Osteoblast (primary cell): ENCODE results near the gene SLC6A6. TPM values are rescaled to one million over a fixed set of nuclear protein-coding genes. Genes with fewer than 3 reads are reported as not detected.

Experiments
- DNase-seq: peaks from one replicate; pipeline ENCODE4 v3.0.0; 2011; ENCODE audit warnings: low spot score, mixed read lengths; ENCODE audit not compliant: insufficient read length; ENCODE audit errors: missing footprints
- H2AFZ ChIP-seq: 2 replicates; pipeline ENCODE4 v1.6.0; 2011; ENCODE audit warnings: mild to moderate bottlenecking, low read length
- H3K27ac ChIP-seq: 2 replicates; pipeline ENCODE4 v1.5.1; 2011; ENCODE audit warnings: mild to moderate bottlenecking, low read depth, low read length, moderate library complexity
- H3K27me3 ChIP-seq: 2 replicates; pipeline ENCODE4 v1.6.0; 2012; ENCODE audit warnings: mild to moderate bottlenecking, control low read depth, inconsistent platforms, low read length, moderate library complexity; ENCODE audit not compliant: insufficient read depth
- H3K36me3 ChIP-seq: 2 replicates; pipeline ENCODE4 v1.5.1; 2011; ENCODE audit warnings: mild to moderate bottlenecking, low read length, control low read depth, moderate library complexity; ENCODE audit not compliant: insufficient read depth
- H3K4me1 ChIP-seq: 2 replicates; pipeline ENCODE4 v1.5.1; 2011; ENCODE audit warnings: mild to moderate bottlenecking, low read length, control low read depth, moderate library complexity; ENCODE audit not compliant: insufficient read depth
- H3K4me2 ChIP-seq: 2 replicates; pipeline ENCODE4 v1.6.0; 2011; ENCODE audit warnings: mild to moderate bottlenecking, low read length; ENCODE audit not compliant: insufficient read depth
- H3K4me3 ChIP-seq: fragments of 200-600 bp; sonication (generic); 3 replicates; pipeline ENCODE4 v1.5.1; 2012; ENCODE audit warnings: mild to moderate bottlenecking, low read length, inconsistent platforms; ENCODE audit not compliant: insufficient read depth
- H3K79me2 ChIP-seq: 2 replicates; pipeline ENCODE4 v1.6.0; 2012; ENCODE audit warnings: mild to moderate bottlenecking, low read length, control low read depth, inconsistent platforms; ENCODE audit not compliant: insufficient read depth
- H3K9me3 ChIP-seq: 2 replicates; pipeline ENCODE4 v1.5.1; 2011; ENCODE audit warnings: low read depth, low read length, control low read depth
- H4K20me1 ChIP-seq: 2 replicates; pipeline ENCODE4 v1.6.0; 2012; ENCODE audit warnings: mild to moderate bottlenecking, low read length, control low read depth; ENCODE audit not compliant: insufficient read depth
- CTCF ChIP-seq: IDR thresholded peaks from 2 replicates; pipeline ENCODE4 v1.5.1; 2011; ENCODE audit warnings: mild to moderate bottlenecking, low read depth, low read length, moderate library complexity; ENCODE audit errors: extremely low read depth
- total RNA-seq: library from RNA; depleted of rRNA; stranded (reverse); fragments of >200 nt; gene quantifications from 2 replicates; pipeline ENCODE4 v1.2.3, GENCODE V29; 2012

SLC6A6 gene
- total RNA-seq, 1 donor, result 86.5 TPM

- H4K20me1 ChIP-seq, result no peaks in the 10 kb centered on the region
- no peak overlapping the region for H3K27ac ChIP-seq
- no peaks in the 10 kb centered on the region for H3K79me2 ChIP-seq
Measured at GRCh38 chr3:14488286-14489041, 86.1 kb downstream of the SLC6A6 start.

GRCh38 chr3:14489641-14490040 lies 87.2 kb downstream of the SLC6A6 start:
- H2AFZ ChIP-seq, result no peak overlapping the region
- peak; percentile 1 for DNase-seq
- no peak overlapping the region for H3K27ac ChIP-seq
- H3K9me3 ChIP-seq, result no peaks in the 10 kb centered on the region
- H4K20me1 ChIP-seq, result no peaks in the 10 kb centered on the region
- H3K4me2 ChIP-seq, result no peak overlapping the region
- H3K27me3 ChIP-seq, result no peaks in the 10 kb centered on the region
- no peaks in the 10 kb centered on the region for H3K79me2 ChIP-seq
- H3K4me3 ChIP-seq, result no peak overlapping the region
- peaks cover 41% of the 10 kb centered on the region for H3K36me3 ChIP-seq
- no peaks in the 10 kb centered on the region for H3K4me1 ChIP-seq
- no peak for TF ChIP-seq CTCF

More at GRCh38 chr3:14488286-14489041, 86.1 kb downstream of the SLC6A6 start:
- Histone ChIP-seq H3K9me3 (no peaks in the 10 kb centered on the region), H2AFZ (no peak overlapping the region), H3K4me2 (no peak overlapping the region), H3K27me3 (no peaks in the 10 kb centered on the region), H3K36me3 (peaks cover 52% of the 10 kb centered on the region), H3K4me1 (no peaks in the 10 kb centered on the region), H3K4me3 (no peak overlapping the region)
- TF ChIP-seq CTCF, result no peak
- peak; percentile 52 for DNase-seq

GRCh38 chr3:14490255-14490654 lies 87.8 kb downstream of the SLC6A6 start:
- peaks cover 34% of the 10 kb centered on the region for H3K36me3 ChIP-seq
- DNase-seq, result peak; percentile 6
- no peaks in the 10 kb centered on the region for H4K20me1 ChIP-seq
- H3K4me3 ChIP-seq, result no peak overlapping the region
- no peak overlapping the region for H3K4me2 ChIP-seq
- H3K27me3 ChIP-seq, result no peaks in the 10 kb centered on the region
- no peaks in the 10 kb centered on the region for H3K9me3 ChIP-seq
- H2AFZ ChIP-seq, result no peak overlapping the region
- H3K79me2 ChIP-seq, result no peaks in the 10 kb centered on the region
- H3K4me1 ChIP-seq, result no peaks in the 10 kb centered on the region
- no peak for TF ChIP-seq CTCF
- no peak overlapping the region for H3K27ac ChIP-seq

GRCh38 chr3:14490831-14491230 lies 88.4 kb downstream of the SLC6A6 start:
- DNase-seq, result peak; percentile 39
- Histone ChIP-seq H3K79me2 (no peaks in the 10 kb centered on the region), H4K20me1 (no peaks in the 10 kb centered on the region), H3K4me2 (no peak overlapping the region), H3K4me1 (no peaks in the 10 kb centered on the region), H2AFZ (no peak overlapping the region), H3K36me3 (peaks cover 29% of the 10 kb centered on the region), H3K27ac (no peak overlapping the region), H3K27me3 (no peaks in the 10 kb centered on the region), H3K4me3 (no peak overlapping the region), H3K9me3 (no peaks in the 10 kb centered on the region)
- no peak for TF ChIP-seq CTCF
